Fibroblast of mammary gland (primary cell): ENCODE measurements around the gene JADE2.

Experiments used
- DNase-seq: peaks from one replicate; pipeline ENCODE4 v3.0.0-alpha.2; 2010; ENCODE audit warnings: low read depth
- H3K4me3 ChIP-seq: 2 replicates; pipeline ENCODE4 v1.5.1; 2011; ENCODE audit warnings: low read depth, mild to moderate bottlenecking, low read length, moderate library complexity; ENCODE audit not compliant: control insufficient read depth
- TF ChIP-seq, protein P1 (sequence below): conservative IDR thresholded peaks from 2 replicates; pipeline ENCODE4 v1.5.1; 2011; ENCODE audit warnings: low read depth, low read length, inconsistent platforms; ENCODE audit not compliant: control insufficient read depth, insufficient read depth

JADE2 gene

GRCh38 chr5:134526483-134527155, 1.1 kb downstream of the JADE2 start:
- peak; percentile 57 for DNase-seq
- H3K4me3 ChIP-seq: peak overlapping the region; percentile 74
- TF ChIP-seq, protein P1, sequence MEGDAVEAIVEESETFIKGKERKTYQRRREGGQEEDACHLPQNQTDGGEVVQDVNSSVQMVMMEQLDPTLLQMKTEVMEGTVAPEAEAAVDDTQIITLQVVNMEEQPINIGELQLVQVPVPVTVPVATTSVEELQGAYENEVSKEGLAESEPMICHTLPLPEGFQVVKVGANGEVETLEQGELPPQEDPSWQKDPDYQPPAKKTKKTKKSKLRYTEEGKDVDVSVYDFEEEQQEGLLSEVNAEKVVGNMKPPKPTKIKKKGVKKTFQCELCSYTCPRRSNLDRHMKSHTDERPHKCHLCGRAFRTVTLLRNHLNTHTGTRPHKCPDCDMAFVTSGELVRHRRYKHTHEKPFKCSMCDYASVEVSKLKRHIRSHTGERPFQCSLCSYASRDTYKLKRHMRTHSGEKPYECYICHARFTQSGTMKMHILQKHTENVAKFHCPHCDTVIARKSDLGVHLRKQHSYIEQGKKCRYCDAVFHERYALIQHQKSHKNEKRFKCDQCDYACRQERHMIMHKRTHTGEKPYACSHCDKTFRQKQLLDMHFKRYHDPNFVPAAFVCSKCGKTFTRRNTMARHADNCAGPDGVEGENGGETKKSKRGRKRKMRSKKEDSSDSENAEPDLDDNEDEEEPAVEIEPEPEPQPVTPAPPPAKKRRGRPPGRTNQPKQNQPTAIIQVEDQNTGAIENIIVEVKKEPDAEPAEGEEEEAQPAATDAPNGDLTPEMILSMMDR: no peak

DNA sequence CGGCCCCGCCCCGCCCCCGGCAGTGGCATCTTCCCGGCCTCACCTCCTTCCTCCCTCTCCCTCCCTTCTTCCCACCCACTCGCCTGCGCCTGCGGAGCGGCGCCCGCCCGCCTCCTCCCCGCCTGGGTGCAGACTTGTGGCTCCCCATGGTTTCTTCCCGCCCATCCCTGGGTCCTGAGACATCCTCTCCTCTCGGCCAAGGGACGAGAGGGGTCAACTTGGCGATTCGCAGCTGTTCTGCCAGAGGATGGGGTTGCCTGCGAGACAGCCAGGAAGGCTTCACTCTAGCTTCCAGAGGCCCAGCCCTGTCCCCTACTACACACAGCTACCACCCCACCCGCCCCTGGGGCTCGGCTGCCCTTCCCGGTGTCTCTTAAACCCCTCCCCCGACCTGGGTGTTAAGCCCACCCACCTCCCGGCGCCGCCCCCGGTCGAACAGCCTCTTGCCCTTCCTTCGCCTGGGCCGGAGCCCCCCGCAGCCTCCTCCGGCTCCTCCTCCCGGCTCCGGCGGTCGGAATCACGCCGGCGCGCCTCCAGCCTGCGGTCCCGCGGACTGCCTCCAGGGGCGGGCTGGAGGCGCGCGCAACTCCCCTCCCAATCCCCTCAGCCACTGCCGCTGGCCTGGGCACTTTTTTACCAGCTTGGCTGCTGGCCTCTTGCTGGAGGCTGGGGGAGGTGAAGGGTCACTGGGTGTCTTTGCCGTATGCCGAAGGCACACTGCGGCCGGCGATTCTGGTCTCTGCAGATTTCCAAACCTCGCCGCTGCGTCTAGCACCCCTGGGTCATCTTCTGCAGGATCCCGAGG, 1.9 kb downstream of the JADE2 start:
- TF ChIP-seq, protein P1: peak; percentile 46
- peak overlapping the region; percentile 74 for H3K4me3 ChIP-seq
- peak; percentile 89 for DNase-seq

- H3K4me3 ChIP-seq: peak overlapping the region; percentile 74
- DNase-seq: no peak
- TF ChIP-seq, protein P1: no peak
These were observed 2.5 kb downstream of the JADE2 start for GRCh38 chr5:134527961-134528424.

DNA sequence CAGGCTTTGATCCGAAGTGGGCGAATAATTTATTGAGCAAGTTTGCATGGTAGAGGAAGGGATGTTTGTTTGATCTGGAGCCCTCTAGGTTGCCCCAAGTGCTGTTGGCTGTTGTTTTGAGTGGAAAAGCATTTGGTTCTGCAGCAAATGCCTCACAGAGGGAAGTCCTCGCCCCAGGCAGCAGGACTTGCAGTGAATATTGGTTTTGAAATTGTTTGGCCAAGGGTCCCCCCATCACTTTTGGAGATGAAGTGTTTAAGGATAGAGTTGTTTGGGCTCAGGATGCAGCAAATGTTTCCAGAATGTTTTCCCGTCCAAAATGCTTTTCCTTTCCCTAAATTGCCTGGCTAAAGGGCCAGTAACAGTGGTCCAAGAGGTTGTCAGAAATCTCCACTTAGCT, 3.1 kb downstream of the JADE2 start:
- no peak for DNase-seq
- H3K4me3 ChIP-seq: no peak overlapping the region
- TF ChIP-seq, protein P1: no peak

DNA sequence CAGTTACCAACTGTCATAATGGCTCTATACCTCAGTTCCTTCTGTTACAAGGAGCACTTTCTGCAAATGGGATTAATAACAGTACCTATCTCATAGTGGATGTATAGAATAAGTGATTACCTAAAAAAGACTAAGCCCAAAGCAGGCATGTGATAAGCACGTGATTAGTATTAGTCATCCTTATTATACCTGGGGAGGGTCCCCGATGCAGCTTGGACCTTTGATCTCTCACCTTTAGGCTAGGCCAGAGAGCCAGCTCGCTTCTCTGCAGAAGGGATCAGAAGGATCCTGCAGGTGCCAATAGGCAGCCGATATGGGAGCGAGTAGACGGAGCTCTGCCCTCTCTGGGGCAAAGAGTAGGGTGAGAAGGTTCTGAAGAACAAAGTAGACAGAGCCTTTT, 4.0 kb downstream of the JADE2 start:
- TF ChIP-seq, protein P1: no peak
- no peak overlapping the region for H3K4me3 ChIP-seq
- DNase-seq: no peak

DNA sequence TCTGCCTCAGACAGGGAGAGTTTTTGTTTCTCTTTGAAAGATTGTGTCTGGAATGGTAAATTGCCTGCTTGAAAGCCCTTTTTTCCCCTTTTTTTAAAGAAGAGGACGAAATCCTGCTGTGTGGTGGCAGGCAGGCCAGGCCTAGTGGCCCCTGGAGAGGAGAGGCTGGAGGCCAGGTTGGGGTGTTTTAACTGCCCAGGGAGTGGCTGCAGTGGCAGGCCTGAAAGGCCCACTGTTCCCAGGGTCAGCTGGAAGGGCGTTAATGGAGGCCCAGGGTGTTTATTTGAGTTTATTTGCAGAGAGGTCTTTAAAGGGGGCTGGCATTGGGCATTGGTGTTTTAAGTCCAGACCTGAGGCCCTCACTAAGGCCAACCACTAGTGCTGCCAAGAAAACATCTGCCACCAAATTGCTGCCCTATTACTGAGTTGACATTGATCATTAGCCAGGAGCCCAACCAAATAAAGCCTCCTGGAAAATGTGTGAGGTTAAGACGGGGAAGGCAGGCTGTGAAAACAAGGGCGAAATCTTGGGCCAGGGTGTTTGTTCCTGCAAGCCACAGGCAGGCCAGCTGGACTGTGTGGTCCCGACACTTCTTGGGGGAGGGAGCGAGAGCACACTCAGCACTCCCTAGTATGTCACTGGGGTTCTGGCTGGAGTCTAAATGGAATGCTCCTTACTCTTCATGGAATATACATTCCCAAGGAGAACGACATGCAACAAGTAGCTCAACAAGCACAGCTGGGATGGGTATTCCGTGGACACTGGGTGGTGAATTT, 5.0 kb downstream of the JADE2 start:
- TF ChIP-seq, protein P1: no peak
- H3K4me3 ChIP-seq: no peak overlapping the region
- DNase-seq: no peak
